Endometrial microvascular endothelial cells (primary cell): ENCODE results near the gene PLCH1. TPM values are rescaled to one million over a fixed set of nuclear protein-coding genes. Genes with fewer than 3 reads are reported as not detected.

ENCODE experiments used
- in situ Hi-C: cut with HindIII; loops from 2 replicates; pipeline ENCODE4 v1.10.0; 2017; ENCODE audit warnings: low sequenced_read_pairs, low pct_unique_long_range_greater_than_20kb; ENCODE audit errors: inconsistent ontology term
- total RNA-seq: library from RNA; depleted of rRNA; stranded (reverse); fragments of >200 nt; gene quantifications from one replicate; pipeline ENCODE4 v1.2.3, GENCODE V29; 2015; ENCODE audit errors: inconsistent ontology term

PLCH1 gene
- total RNA-seq, 1 donor from 2014 or later: not detected

DNA sequence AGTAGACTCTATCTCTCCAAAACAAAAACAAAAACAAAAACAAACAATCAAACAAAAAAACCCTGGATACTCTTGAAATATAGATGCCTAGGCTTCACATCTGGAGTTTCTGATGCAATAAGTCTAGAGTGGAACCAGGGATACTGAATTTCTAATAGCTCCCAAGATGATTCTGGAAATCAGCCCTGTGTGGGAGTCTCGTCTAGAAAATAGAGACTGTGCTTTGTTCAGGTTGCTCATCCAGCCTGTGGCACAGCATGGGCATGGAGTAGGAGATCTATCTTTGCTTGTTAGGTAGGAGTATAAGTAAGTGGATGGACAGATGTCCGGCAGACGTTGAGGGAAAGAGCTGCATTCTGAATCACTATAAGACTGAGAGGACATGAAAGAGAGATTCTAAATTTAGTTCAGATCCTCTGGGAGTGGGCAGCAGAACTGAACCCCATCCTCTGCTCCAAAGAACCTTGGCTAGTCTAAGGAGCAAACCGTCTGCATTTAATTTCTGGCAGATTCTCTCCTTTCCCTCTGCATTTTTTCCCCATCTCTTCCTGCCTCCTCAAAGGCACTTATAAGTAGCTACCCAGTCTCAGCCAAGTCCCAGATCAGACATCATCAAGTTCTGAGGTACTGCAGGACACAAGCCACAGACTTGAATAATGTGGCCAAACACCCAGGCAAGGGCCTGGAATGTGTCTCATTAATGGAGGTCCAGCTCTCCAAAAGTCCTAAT, 358.8 kb downstream of the PLCH1 start:
- in situ Hi-C loops: no loop called here

GRCh38 chr3:155382396-155383042, 362.4 kb downstream of the PLCH1 start:
- in situ Hi-C loops: no loop called here

DNA sequence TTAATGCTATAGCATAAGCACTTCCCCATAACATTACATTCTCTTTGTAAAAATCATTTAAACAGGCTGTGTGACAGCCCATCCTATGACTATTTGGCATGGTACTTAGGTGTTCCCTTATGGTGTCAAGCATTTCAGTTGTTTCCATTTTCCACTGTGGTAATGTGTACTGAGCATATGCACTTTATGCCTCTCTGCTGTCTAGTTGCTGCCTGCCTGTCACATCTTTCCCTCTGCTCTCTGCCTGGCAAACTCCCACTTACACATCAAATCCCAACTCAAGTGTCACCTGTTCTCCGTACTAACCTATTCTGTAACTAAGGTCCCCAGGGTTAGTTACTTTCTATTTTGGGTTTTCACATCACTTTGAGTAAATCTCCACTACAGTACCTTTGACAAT, 367.0 kb downstream of the PLCH1 start:
- in situ Hi-C loops: no loop called here

DNA sequence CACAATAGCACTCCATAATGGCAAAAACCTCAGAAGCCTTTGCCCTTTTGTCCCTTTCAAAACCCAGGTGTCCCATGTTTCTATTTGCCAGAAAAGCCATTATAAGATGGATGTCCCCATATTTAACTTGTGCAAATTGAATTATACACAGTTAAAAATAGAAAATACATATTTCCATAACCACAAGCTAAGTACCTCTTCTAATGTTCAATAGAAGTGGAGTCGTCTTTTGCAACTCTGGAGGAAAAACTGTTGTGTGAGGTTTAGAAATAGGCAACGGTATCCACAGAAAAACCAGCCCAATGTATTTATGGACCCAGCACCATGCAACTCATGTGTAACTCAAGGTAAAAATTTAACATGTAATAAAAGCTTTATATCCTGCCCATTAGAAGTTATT, 367.8 kb downstream of the PLCH1 start:
- in situ Hi-C loops: no loop called here

GRCh38 chr3:155372281-155372680, 372.6 kb downstream of the PLCH1 start:
- in situ Hi-C loops: no loop called here

- in situ Hi-C loops: no loop called here
Observed at GRCh38 chr3:155370764-155371503, 373.9 kb downstream of the PLCH1 start.

GRCh38 chr3:155370198-155370597, 374.7 kb downstream of the PLCH1 start:
- in situ Hi-C loops: no loop called here

GRCh38 chr3:155369735-155370134, 375.1 kb downstream of the PLCH1 start:
- in situ Hi-C loops: no loop called here

- in situ Hi-C loops: no loop called here
Observed at GRCh38 chr3:155369244-155369643, 375.6 kb downstream of the PLCH1 start.

DNA sequence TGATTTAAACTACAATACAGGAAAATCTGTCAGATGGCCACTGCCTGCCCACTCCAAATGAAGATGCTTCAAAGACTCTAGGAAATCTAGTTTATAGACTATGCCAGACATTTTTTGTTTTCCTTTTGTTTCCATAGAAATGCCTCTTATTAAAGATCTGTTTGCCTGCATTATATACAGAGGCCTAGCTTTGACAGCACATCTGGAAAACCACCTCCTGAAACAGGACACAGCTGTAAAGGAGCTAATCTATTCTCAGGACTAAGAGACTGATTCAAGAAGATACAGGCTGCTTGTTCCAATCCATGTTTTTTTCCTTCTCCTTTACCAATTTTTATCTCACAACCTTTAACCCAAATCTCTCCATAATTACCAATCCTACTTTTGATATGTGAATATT, 376.1 kb downstream of the PLCH1 start:
- in situ Hi-C loops: no loop called here

DNA sequence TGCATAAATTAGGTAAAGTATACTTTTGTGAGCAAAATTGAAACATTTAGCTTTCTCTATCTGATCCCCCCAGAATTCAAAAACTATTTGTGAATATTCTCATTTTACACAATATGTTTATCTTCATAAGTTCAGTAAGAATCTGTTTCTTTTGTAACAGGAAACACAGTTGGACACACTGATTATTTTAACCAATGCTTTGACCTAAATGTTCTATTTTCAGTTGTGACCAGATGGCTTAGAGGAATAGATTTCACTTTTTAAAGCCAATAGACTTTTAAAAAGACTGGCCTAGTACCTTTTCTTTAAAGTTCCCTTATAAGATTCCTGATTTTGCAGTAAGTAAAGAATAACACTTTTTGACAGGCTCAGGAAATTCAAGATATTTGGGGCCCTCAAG, 377.4 kb downstream of the PLCH1 start:
- in situ Hi-C loops: no loop called here

DNA sequence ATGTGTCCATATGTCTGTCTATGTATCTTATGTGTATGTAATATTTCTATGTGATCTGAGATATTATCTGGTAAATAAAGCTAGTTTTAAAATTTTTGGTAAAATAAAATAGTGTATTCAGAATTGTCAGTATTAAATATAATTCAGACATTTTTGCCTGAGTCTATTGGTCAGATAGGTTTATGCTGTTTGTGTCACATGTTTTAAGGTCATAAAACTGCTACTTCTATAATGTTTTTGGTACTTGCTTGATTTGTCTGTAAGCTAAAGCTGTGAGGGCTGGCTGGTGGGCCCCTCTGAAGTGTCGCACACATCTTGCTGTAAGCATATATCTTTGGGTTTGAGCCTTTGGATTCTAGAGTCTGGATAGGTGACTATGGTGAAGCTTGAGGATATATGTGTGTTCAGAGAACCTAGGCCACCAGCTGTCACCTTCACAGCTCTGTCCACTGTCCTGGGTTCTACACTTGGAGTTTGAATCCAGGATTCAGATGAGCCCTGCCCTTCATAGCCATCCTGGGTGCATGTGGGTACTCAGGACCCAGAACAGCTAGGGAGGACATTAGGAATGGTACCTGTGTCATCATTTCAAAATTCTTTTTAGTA, 379.6 kb downstream of the PLCH1 start:
- in situ Hi-C loops: no loop called here

- in situ Hi-C loops: no loop called here
Observed at GRCh38 chr3:155364492-155364891, 380.4 kb downstream of the PLCH1 start.

DNA sequence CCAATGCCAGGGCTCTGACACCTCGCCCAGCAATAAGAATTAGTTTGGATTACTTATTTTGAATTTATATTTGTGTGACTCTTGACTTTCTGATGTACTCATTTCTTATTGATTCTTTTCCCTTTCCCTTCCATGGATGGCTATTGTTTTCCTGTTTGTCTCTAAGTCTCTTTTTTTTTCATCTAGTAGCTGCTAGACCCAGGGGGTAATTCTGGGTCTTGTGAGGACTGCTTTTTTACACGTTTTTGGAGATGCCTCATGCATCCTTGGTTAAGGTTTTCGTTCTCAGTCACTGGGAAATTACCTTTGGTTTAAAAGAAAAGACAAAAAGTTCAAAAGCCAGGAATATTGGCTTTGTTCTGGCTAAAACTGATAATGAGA, 381.2 kb downstream of the PLCH1 start:
- in situ Hi-C loops: no loop called here

DNA sequence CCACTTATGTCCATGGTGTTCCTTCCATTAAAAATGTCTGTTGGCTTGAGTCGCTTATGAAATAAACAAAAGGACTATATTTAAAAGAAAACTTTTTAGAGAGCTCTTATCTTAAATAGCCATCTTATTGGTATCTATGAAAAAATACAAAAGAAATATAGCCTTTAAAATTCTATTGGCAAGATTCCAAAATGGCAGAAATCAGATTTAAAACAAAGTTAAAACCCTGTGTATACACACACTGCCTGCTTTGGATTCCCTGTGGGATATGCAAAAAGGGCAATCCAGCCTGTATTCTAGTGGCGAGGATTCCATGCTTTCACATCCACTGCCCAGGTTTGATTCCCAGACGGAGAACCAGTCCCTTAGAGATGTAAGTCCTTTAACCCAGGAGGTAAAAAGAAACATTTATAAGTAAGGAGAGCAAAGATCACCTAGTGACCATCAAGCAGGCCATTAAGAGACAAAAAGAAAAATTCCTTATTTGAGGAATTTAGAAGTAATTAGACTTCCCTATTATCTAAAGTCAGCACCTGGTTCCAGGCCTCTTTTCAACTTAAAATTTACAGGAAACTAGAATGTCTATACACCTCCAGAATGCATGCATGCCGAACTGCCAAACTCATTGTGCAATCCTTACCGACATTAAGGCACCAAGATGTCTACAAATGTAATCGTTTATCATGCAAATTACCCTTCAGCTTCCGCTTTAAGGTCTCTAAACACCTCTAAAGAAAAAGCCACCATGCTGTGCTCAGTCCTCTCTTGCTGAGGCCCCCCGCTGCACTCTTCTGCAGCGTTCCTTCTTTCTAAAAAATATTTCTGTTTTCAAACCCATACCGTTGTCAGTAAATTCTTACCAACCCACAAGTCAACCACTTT, 381.8 kb downstream of the PLCH1 start:
- in situ Hi-C loops: no loop called here

GRCh38 chr3:155360281-155360680, 384.6 kb downstream of the PLCH1 start:
- in situ Hi-C loops: no loop called here

- in situ Hi-C loops: no loop called here
Observed at GRCh38 chr3:155356594-155357370, 388.1 kb downstream of the PLCH1 start.

DNA sequence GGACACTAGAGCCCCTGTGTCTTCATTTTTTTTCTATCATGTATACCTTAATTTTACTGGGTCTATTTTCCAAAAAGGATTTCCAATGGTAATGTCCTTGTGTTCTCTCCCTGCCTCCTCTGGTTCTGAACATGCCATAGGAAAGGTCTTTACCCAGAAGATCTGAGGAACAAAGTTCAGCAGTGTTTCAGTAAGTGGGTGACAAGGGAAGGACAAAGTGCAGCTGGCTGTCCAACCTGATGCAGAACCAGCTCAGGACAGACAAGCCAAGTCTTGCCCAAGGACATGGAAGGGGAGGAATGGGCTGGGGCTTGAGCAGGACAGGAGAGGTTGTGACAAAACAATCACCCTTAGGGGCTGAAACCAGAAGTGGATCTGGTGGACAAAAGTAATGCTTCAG, 390.2 kb downstream of the PLCH1 start:
- in situ Hi-C loops: no loop called here
